NK-92 (cell line): Measurements from ENCODE around the gene CCDC88C.
"Not testable (repeated sequence)": the region's sequence is repeated elsewhere in the genome, so short reads cannot be mapped to it uniquely, and the experiment has no call there.

Experiments used
- DNase-seq: peaks from one replicate; lab custom pipeline; 2025; ENCODE audit not compliant: unreplicated experiment; lab: John Stamatoyannopoulos, UW

Gene CCDC88C

DNA sequence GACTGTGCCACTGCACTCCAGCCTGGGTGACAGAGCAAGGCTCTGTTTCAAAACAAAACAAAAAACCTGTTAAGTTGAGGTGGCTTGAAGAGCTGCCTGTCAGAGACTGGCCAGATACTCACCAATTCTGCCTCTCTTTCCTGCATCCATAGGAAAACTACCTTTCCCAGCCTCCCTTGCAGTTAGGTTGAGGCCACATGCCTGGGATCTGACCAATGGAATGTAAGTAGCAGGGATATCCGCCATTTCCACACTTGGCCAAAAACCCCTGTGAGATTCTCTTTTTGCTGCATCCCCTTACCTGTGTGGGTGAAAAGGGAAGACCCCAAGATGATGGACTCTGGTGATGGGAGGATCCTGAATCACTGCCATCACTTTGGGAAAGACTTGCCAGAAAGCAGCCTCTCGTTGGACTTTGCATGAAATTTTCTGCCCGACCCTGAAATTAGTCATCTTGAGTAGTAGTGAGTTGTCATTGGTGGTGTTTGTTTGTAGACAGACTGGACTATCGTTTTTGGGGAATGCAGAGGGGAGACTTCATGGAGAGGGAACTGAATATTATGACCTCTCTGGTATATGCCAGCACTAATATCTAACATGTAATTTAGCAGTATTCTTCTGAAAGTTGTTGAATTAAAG, 187.1 kb downstream of the CCDC88C start:
- no peak for DNase-seq

DNA sequence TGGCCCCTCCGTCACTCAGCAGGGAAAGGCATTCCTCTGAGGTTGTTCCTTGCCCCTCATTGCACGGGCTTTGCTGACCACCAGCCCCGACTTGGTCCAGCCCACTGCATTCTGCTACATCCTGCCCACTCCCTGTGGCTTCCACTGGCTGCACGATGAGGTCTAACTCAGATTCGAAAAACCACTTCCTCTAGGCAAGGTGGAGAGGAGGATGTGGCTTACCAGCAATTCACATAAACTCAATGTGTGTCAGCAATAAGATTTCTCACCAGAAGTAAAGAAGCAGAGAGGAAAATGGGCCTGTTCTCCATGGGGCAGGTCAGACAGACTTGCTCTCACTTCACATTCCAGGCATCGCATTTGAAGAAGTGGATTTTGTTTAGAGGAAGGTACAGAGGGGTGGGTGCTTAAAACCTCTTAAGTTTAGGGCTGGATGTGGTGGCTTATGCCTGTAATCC, 187.8 kb downstream of the CCDC88C start:
- no peak for DNase-seq

DNA sequence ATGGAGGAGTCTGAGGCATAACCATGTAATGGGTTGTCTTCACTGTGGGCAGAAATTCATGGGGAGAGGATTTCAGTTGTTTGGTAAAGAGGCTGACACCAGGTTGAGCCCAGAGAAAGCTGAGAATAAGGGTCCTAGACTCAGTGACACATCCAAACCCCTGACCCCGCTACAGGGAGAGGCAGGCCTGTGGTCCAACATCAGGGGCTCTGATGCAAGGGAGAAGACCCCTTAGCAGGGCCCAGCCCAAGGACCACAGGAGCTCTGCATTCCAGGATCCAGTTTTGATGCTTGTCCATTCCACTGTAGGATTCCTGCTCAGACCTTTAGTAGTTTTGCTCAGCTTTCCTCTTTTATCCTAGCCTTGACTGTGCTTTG, 188.6 kb downstream of the CCDC88C start:
- DNase-seq: no peak

DNA sequence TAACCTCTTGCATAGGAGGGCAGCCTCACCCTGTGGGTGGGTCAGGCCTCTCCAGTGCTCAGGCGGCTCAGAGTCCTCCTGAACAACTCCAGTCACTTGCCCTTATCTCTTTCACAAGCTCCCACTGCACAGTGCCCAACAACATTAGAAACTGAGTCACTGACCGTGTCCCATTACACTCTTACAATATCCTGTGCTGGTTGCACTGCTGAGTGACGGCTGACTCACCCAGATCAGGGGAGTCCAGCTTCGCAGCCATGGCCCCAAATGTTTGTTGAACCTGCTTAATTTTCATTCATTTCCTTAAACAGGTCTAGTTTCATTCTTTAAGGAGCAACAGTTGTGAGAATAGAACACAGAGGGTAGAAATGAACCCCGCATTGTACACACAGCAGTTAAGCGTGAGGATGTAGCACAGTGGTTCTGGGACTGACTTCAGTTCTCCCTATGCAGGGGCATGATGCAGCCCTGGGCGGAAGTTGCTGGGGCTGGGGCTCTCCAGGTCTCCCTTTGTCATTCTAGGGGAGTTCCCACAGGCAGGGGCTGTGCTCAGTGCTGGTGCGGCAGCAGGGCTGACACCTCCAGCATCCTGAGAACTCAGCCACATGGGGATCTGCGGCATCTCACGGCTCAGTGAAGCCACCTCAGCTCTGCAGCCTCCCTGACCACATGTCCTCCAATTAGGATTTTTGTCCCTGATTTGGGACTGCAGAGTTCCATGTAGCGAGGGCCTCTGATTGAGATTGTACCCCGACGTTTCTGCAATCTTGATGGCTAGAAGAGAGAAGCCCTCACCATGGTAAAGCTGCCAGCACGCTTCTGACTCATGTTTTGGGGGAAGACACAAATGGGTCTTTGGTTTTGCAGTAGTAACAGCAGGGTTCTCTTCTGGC, 189.3 kb downstream of the CCDC88C start:
- no peak for DNase-seq

DNA sequence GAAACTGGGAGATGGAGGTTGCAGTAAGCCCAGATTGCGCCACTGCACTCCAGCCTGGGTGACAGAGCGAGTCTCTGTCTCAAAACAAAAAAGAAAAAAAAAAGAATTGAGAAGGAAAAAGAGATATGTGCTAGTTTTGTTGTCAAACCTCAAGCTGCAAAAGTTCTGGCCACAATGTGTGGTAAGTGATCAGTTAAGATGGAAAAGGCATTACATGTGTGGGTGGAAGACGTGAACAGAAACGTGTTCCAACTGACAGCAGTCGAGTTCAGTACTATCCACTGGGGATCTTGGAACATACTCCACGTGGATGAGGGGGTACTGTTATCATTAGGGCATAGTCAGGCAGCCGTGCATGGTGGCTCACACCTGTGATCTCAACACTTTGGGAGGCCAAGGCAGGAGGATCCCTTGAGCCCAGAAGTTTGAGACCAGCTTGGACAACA, 190.4 kb downstream of the CCDC88C start:
- no peak for DNase-seq

DNA sequence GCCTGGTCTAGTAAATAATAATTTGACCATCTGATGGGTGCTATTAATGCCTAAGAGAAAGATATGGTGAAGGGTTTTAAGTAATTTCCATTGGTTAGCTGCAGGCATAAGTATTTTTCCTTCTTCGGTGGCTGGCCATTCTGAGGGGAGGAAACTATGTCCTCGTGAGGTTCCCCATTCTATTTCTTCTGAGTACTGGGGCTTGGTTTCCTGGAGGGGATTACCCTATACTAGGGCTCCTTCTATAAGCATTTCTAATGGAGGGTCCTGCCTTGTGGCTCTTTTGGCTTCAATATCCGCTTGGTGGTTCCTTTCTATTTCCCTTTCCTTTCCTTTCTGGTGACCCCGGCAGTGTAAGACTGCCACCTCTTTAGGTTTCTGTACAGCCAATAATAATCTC, 191.3 kb downstream of the CCDC88C start:
- DNase-seq: not testable (repeated sequence)

DNA sequence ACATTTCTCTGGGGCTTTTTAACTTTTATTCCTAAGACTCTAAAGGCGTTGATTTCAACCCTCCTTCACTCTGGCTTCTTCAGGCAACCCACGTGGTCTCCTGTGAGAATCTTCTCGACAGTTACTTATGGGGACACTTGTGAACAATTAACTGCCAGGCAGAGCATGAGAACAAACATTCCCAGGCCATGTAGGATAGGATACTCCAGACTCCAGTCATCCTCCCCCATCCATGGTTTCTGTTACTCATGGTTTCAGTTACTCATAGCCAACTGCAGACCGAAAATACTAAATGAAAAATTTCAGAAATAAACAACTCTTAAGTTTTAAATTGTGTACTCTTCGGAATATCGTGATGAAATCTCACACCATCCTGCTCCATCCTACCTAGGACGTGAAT, 192.6 kb downstream of the CCDC88C start:
- no peak for DNase-seq

DNA sequence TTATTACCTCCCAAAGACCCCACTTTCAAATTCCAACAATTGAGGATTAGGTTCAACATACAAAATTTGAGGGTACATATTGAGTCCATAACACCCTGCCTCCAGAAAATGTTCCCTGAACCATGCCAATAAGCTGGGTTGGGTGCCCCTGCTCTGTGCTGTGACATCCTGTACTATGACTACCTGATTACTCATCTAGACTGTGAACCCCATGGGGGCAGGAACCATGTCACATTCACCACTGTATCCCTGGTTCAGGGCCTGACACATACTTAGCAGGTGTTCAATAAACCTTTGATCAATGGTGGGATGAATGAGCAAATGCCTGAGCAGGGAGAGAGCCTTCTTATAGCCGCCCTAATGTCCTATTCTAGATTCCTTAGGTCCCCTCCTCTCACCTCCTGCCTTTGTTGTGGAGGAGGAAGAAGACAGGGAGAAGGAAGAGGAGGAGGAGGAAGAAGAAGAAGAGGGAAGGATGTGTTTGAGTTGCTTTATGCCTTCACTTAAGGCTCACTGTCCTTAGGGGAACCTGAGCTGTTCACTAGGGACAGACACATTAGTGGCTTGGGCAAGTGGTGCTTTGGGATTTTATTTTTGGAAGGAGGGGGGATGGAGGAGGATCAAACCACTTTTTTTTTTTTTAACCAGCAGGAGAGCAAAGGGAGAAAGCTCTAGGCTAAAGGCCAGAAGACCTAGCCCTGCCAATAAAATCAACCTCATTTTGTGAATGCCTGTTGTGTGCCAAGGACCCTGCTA, 194.4 kb downstream of the CCDC88C start:
- no peak for DNase-seq
